ENCODE results near the gene FARSB.

GRCh38 chr2:222591661-222592060 lies 64.2 kb downstream of the FARSB start:
- TF ChIP-seq, protein P1, sequence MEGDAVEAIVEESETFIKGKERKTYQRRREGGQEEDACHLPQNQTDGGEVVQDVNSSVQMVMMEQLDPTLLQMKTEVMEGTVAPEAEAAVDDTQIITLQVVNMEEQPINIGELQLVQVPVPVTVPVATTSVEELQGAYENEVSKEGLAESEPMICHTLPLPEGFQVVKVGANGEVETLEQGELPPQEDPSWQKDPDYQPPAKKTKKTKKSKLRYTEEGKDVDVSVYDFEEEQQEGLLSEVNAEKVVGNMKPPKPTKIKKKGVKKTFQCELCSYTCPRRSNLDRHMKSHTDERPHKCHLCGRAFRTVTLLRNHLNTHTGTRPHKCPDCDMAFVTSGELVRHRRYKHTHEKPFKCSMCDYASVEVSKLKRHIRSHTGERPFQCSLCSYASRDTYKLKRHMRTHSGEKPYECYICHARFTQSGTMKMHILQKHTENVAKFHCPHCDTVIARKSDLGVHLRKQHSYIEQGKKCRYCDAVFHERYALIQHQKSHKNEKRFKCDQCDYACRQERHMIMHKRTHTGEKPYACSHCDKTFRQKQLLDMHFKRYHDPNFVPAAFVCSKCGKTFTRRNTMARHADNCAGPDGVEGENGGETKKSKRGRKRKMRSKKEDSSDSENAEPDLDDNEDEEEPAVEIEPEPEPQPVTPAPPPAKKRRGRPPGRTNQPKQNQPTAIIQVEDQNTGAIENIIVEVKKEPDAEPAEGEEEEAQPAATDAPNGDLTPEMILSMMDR (tag by site-specific recombination; IDR thresholded peaks at IDR 0.05): no peak
- no peak for TF ChIP-seq ZNF623 (tag by site-specific recombination; IDR thresholded peaks at IDR 0.05)

Measured in HEK293 (cell line).